Neutrophil (primary cell): ENCODE data around the gene SYT3.
"Not testable (repeated sequence)": the region's sequence is repeated elsewhere in the genome, so short reads cannot be mapped to it uniquely, and the experiment has no call there.

Experiments
- H3K27ac ChIP-seq: fragments of 200-600 bp; sonication (generic); 2 replicates; pipeline ENCODE4 v1.5.1; 2016; ENCODE audit warnings: mild to moderate bottlenecking, moderate library complexity
- H3K27me3 ChIP-seq: fragments of 200-600 bp; sonication (generic); 2 replicates; pipeline ENCODE4 v1.6.0; 2016; ENCODE audit warnings: mild to moderate bottlenecking
- H3K36me3 ChIP-seq: fragments of 200-600 bp; sonication (generic); 2 replicates; pipeline ENCODE4 v1.5.1; 2017
- H3K4me1 ChIP-seq, 2 experiments: fragments of 200-600 bp in 1 of 2; sonication (generic) in 1 of 2; 1 replicate in 1 of 2; 2 replicates in 1 of 2; pipeline versions ENCODE4 v1.5.1 to v1.6.1; 2013 to 2016; ENCODE audit warnings: low read depth in 1 of 2, low read length in 1 of 2, mild to moderate bottlenecking in 1 of 2, moderate library complexity in 1 of 2; ENCODE audit not compliant: control insufficient read depth in 1 of 2, insufficient read depth in 1 of 2
- H3K4me3 ChIP-seq, 2 experiments: fragments of 200-600 bp in 1 of 2; sonication (generic) in 1 of 2; 1 replicate in 1 of 2; 2 replicates in 1 of 2; pipeline ENCODE4 v1.5.1; 2013 to 2016; ENCODE audit warnings: low read depth in 1 of 2, low read length in 1 of 2, mild to moderate bottlenecking in 1 of 2, moderate library complexity in 1 of 2
- H3K9me3 ChIP-seq: fragments of 200-600 bp; sonication (generic); 2 replicates; pipeline ENCODE4 v1.5.1; 2016
- CTCF ChIP-seq: fragments of 200-600 bp; sonication (generic); IDR thresholded peaks from 2 replicates; pipeline ENCODE4 v1.5.1; 2016; ENCODE audit warnings: antibody characterized with exemption

Gene SYT3

GRCh38 chr19:50602935-50603334 is 36.7 kb downstream of the SYT3 start:
- H3K27me3 ChIP-seq: peaks cover 55% of the 10 kb centered on the region

GRCh38 chr19:50602496-50602895 is 37.2 kb downstream of the SYT3 start:
- Histone ChIP-seq H3K27me3 (peaks cover 51% of the 10 kb centered on the region), H3K4me3 (no peak overlapping the region), H3K4me1 (no peaks in the 10 kb centered on the region), H3K9me3 (no peaks in the 10 kb centered on the region), H3K27ac (no peak overlapping the region), H3K36me3 (no peaks in the 10 kb centered on the region)
- no peak for TF ChIP-seq CTCF

More at GRCh38 chr19:50602935-50603334, 36.7 kb downstream of the SYT3 start:
- no peaks in the 10 kb centered on the region for H3K9me3 ChIP-seq
- no peak overlapping the region for H3K4me3 ChIP-seq
- H3K36me3 ChIP-seq: no peaks in the 10 kb centered on the region
- TF ChIP-seq CTCF: no peak
- no peaks in the 10 kb centered on the region for H3K4me1 ChIP-seq
- no peak overlapping the region for H3K27ac ChIP-seq

- no peak overlapping the region for H3K4me3 ChIP-seq
- no peak overlapping the region for H3K27ac ChIP-seq
- no peaks in the 10 kb centered on the region for H3K9me3 ChIP-seq
- TF ChIP-seq CTCF: no peak
- no peaks in the 10 kb centered on the region for H3K4me1 ChIP-seq
- peaks cover 46% of the 10 kb centered on the region for H3K27me3 ChIP-seq
- H3K36me3 ChIP-seq: no peaks in the 10 kb centered on the region
Observed at GRCh38 chr19:50602089-50602422, 37.6 kb downstream of the SYT3 start.

GRCh38 chr19:50601407-50602088 is 38.1 kb downstream of the SYT3 start:
- no peak overlapping the region for H3K27ac ChIP-seq
- H3K36me3 ChIP-seq: no peaks in the 10 kb centered on the region
- no peaks in the 10 kb centered on the region for H3K4me1 ChIP-seq
- no peak for TF ChIP-seq CTCF
- peaks cover 41% of the 10 kb centered on the region for H3K27me3 ChIP-seq
- no peaks in the 10 kb centered on the region for H3K9me3 ChIP-seq
- H3K4me3 ChIP-seq: no peak overlapping the region

GRCh38 chr19:50599427-50599826 is 40.3 kb downstream of the SYT3 start:
- no peaks in the 10 kb centered on the region for H3K9me3 ChIP-seq
- H3K36me3 ChIP-seq: no peaks in the 10 kb centered on the region
- no peak for TF ChIP-seq CTCF
- H3K27me3 ChIP-seq: peaks cover 32% of the 10 kb centered on the region
- no peak overlapping the region for H3K27ac ChIP-seq
- no peaks in the 10 kb centered on the region for H3K4me1 ChIP-seq
- H3K4me3 ChIP-seq: no peak overlapping the region

- Histone ChIP-seq H3K4me3 (no peak overlapping the region), H3K27me3 (peaks cover 8% of the 10 kb centered on the region), H3K9me3 (no peaks in the 10 kb centered on the region), H3K27ac (no peak overlapping the region), H3K36me3 (no peaks in the 10 kb centered on the region), H3K4me1 (no peaks in the 10 kb centered on the region)
- no peak for TF ChIP-seq CTCF
Observed at GRCh38 chr19:50590191-50590590, 49.5 kb downstream of the SYT3 start.

- not testable (repeated sequence) for H3K4me1 ChIP-seq, H3K4me3 ChIP-seq, H3K9me3 ChIP-seq, H3K27ac ChIP-seq, H3K36me3 ChIP-seq
- H3K27me3 ChIP-seq: peaks cover 14% of the 10 kb centered on the region
Observed at GRCh38 chr19:50581795-50582660, 57.7 kb downstream of the SYT3 start.
